K562 treated with DMSO at 1 percent for 48 hours (cell line): Measurements from ENCODE around the gene TPRX2. TPM values are rescaled to one million over a fixed set of nuclear protein-coding genes. Genes with fewer than 3 reads are reported as not detected.

Experiments used
- total RNA-seq: library from RNA; unstranded; fragments of 300-600 nt; gene quantifications from 2 replicates; pipeline ENCODE4 v1.2.3, GENCODE V29; 2022; ENCODE audit warnings: low replicate concordance; ENCODE audit errors: extremely low read depth

The TPRX2 gene
- not detected in 2 replicates for total RNA-seq

GRCh38 chr19:47858646-47859285, at the start of gene TPRX2:
Gene TPRX2 (plus strand): TSS chr19:47859235. CDS start chr19:47859247, 12 bp downstream.

GRCh38 chr19:47821460-47822020, 37.5 kb upstream of the TPRX2 start, which contains the start of gene CRX:
Gene CRX (plus strand): TSS chr19:47821937. CDS start chr19:47834444, 12,507 bp downstream.

DNA sequence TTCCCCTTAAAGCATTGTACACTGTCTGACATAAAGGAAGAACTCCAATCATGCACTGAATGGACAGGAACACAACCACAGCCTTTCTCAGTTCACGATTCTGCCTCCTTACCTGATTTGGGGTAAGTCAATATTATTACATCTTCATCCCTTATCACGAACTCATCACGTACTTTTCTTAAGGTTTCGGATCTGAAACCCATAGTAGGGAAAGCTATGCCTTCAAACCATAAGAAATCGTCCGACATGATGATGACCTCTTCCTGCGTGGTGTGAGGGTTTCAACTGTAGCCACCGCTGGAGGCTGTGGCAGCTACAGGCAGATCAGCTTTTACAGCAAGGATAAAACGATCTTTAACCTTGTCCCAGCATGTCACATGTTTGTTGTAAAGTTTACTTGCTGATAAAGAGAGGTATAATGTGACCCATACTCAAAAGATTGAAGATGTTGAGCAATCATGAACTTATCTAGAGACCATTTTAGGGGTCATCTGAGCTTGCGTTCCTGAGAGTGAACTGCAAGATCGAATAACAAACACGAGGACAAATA, 27.1 kb downstream of the TPRX2 start, which contains the start of gene SULT2A1:
Gene SULT2A1, minus strand, starts transcription at position 306 of the 550 bp plus-strand sequence. Its CDS starts 58 bp downstream, at position 248.

Other genes with a start within 250 kb of the TPRX2 start
- gene EHD2, start 145.8 kb upstream of the TPRX2 start, total RNA-seq, result 102 TPM in 1 of 2 replicates, not detected in the other
- gene NOP53, start 113.7 kb upstream of the TPRX2 start, total RNA-seq, result 967 and 1,406 TPM in 2 replicates
- gene SELENOW, start 80.5 kb upstream of the TPRX2 start, total RNA-seq, result not detected in 2 replicates
- gene TPRX1, start 54.7 kb upstream of the TPRX2 start, total RNA-seq, result not detected in 2 replicates
- gene CRX, start 37.3 kb upstream of the TPRX2 start, total RNA-seq, result not detected in 2 replicates
- gene SULT2A1, start 27.1 kb downstream of the TPRX2 start, total RNA-seq, result not detected in 2 replicates
- gene BSPH1, start 132.9 kb downstream of the TPRX2 start, total RNA-seq, result not detected in 2 replicates
- not detected in 2 replicates for gene ELSPBP1, start 135.4 kb downstream of the TPRX2 start, total RNA-seq
- gene CABP5, start 184.8 kb downstream of the TPRX2 start, total RNA-seq, result not detected in 2 replicates